ENCODE results near the gene DTL. TPM values are rescaled to one million over a fixed set of nuclear protein-coding genes. Genes with fewer than 3 reads are reported as not detected.

DTL gene
- total RNA-seq, 2 experiments from 2014 or later, result 59.6 to 60.7 TPM

DNA sequence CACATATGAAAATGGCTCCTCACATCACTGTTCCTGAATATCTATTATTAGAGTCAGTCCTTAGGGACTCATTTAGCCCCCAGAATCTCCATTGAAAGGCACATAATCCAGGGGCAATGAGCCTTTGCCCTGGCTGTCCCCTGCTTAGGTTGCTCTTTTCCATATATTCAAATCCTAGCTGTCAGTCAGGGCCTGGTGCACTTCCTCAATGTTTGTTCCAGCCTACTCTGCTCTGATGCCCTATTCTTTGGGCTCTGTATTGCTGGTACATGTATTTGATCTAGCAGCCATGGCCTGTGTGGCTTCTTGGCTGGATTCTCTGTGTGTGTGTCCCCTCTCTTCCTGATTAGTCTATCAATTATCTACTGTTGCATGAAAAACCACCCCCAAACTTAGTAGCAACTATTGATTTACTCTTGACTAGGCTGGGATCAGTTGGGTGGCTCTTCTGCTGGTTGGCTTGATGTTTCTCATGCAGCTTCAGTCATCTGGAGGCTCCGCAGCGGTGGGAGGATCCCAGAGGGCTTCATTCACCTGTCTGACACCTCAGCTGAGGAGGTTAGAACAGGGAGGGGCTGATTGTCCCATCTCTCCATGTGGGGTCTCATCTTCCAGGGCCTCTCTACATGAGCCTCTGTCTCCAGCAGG is 107.5 kb downstream of the DTL start:
- H3K36me3 Mint-ChIP-seq (ENCODE audit: low read depth), result peaks cover 9% of the 10 kb centered on the region
- H3K9me3 Mint-ChIP-seq, result no peaks in the 10 kb centered on the region
- CTCF ChIA-PET, result no interaction called here
- H3K4me1 Mint-ChIP-seq, result no peaks in the 10 kb centered on the region
- H3K27ac Mint-ChIP-seq, result no peak overlapping the region
- no peaks in the 10 kb centered on the region for H3K27me3 Mint-ChIP-seq
- POLR2A ChIA-PET, result no interaction called here
- H3K4me3 Mint-ChIP-seq, result no peak overlapping the region
- DNase-seq, result no peak

DNA sequence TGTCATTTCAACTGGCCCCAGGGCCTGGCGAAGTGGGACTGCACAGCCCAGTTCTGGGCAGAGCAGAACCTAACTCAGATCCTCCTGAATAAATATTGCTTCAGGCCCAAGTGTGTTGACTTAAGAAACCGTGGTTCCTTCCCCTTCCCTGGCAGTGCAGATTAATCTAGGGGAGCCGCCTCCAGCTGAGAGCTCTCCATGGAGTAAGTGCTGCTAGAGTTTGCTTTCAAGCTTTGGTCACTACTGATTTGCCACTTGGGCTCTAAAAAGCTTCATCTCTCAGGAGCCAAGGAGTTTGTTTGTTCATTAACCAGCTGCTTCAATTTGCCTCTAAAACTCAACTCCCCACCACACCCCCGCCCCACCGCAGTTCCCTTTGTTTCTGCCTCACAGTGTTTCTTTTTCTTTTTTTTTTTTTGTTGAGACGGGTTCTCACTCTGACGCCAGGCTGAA is 112.1 kb downstream of the DTL start:
- ChIA-PET POLR2A (no interaction called here), CTCF (no interaction called here)
- Mint-ChIP-seq H3K4me1 (no peaks in the 10 kb centered on the region), H3K36me3 (ENCODE audit: low read depth) (peaks cover 4% of the 10 kb centered on the region), H3K27me3 (no peaks in the 10 kb centered on the region), H3K9me3 (no peaks in the 10 kb centered on the region), H3K4me3 (no peak overlapping the region), H3K27ac (no peak overlapping the region)
- no peak for DNase-seq

DNA sequence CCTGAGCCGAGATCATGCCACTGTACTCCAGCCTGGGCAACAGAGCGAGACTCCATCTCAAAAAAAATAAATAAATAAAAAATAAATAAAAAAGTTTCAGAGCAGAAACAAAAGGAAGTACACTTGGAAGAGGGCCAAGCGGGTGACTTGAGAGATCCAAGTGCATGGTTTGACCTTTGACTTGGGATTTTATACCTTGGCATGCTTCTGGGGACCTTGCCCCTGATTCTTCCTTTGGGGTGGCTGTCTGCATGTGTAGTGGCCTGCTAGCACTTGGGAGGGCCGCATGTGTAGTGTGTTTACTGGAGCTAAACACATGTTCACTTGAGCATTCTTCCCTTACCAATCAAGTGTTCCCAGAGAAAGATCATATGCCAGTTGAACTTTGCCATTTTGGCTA is 114.0 kb downstream of the DTL start:
- no peak overlapping the region for H3K4me3 Mint-ChIP-seq
- no peaks in the 10 kb centered on the region for H3K4me1 Mint-ChIP-seq
- POLR2A ChIA-PET, result no interaction called here
- no peak for DNase-seq
- no peak overlapping the region for H3K27ac Mint-ChIP-seq
- no peaks in the 10 kb centered on the region for H3K36me3 Mint-ChIP-seq (ENCODE audit: low read depth)
- H3K9me3 Mint-ChIP-seq, result no peaks in the 10 kb centered on the region
- CTCF ChIA-PET, result no interaction called here
- H3K27me3 Mint-ChIP-seq, result no peaks in the 10 kb centered on the region

DNA sequence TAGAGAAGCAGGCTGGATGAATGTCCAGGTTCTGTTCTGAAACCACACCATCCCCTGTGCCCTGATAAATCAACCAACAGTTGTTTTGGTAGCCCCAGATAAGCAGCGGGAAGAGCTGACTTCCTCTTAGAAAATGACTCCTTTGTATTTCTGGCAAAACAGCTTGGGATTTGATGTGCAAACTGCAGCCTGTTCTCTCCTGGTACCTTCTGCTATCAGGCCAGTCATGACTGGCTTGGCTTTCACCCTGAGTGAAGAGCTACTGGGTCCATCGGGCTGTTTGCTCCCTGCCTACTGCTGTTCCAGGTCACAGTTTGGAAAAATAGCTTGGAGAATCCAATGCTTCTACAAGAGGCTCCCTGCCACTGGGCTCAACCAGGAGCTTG is 116.8 kb downstream of the DTL start:
- Mint-ChIP-seq H3K4me1 (no peaks in the 10 kb centered on the region), H3K9me3 (no peaks in the 10 kb centered on the region), H3K27ac (no peak overlapping the region), H3K36me3 (ENCODE audit: low read depth) (no peaks in the 10 kb centered on the region), H3K27me3 (no peaks in the 10 kb centered on the region), H3K4me3 (no peak overlapping the region)
- no peak for DNase-seq
- ChIA-PET CTCF (interaction anchor here (0.8 to 1.2 kb wide), 3 partner anchors 18 to 304 kb away, joined by 3 to 4 read pairs (median 3); no protein-coding TSS in a partner anchor), POLR2A (interaction anchor here (1.7 kb wide), 1 partner anchor 33 kb away, joined by 3 read pairs; no protein-coding TSS in a partner anchor)

DNA sequence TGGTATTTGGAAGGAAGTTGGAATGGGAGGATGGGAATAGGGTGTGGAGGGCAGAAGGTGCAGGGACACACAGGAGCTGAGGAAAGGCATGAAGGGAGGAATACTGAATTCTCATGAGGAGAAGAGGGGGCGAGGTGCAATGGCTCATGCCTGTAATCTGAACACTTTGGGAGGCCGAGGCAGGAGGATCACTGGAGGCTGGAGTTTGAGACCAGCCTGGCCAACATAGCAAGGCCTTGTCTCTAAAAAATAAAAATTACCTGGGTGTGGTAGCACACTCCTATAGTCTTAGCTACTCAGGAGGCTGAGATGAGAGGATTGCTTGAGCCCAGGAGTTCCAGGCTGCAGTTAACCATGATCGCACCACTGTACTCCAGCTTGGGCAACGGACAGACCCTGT is 117.3 kb downstream of the DTL start:
- Mint-ChIP-seq H3K4me3 (no peak overlapping the region), H3K36me3 (ENCODE audit: low read depth) (no peaks in the 10 kb centered on the region), H3K27me3 (no peaks in the 10 kb centered on the region), H3K4me1 (no peaks in the 10 kb centered on the region), H3K27ac (no peak overlapping the region), H3K9me3 (no peaks in the 10 kb centered on the region)
- ChIA-PET POLR2A (interaction anchor here (1.7 kb wide), 1 partner anchor 32 kb away, joined by 3 read pairs; no protein-coding TSS in a partner anchor), CTCF (interaction anchor here (0.7 kb wide), 1 partner anchor 303 kb away, joined by 3 read pairs; no protein-coding TSS in a partner anchor)
- no peak for DNase-seq

DNA sequence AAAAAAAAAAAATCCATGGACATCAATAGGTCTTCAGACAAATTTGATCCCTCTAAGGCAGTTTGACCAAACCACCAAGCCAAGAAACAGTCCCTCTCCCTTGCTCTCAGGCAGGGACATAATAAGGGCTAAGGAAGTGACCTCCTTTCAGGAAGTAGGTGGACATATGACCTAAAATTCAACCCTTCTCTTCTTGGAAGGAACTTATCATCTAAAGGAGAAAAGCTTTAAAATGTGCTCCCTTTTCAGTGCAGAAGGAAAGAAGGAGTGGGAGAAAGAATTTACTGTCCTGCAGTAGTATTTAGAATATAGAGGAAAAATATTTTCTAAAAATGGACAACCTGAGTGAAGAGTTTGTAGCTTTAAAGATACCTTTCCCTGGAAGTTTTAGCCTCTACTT is 118.1 kb downstream of the DTL start:
- Mint-ChIP-seq H3K4me1 (no peaks in the 10 kb centered on the region), H3K4me3 (no peak overlapping the region), H3K9me3 (no peaks in the 10 kb centered on the region), H3K27ac (no peak overlapping the region), H3K27me3 (no peaks in the 10 kb centered on the region), H3K36me3 (ENCODE audit: low read depth) (no peaks in the 10 kb centered on the region)
- POLR2A ChIA-PET, result interaction anchor here (0.6 to 1.7 kb wide), 2 partner anchors 32 to 418 kb away, joined by 3 read pairs; no protein-coding TSS in a partner anchor
- no peak for DNase-seq
- CTCF ChIA-PET, result interaction anchor here (0.9 kb wide), 1 partner anchor 14 kb away, joined by 3 read pairs; no protein-coding TSS in a partner anchor

Other genes with a start within 250 kb of the DTL start
- gene LPGAT1, start 205.0 kb upstream of the DTL start, total RNA-seq, result 10 to 100 TPM; 52.6 to 55.2 TPM
- gene INTS7, start 191 bp upstream of the DTL start, total RNA-seq, result 10 to 100 TPM; 28.4 to 28.8 TPM
- 10 to 100 TPM; 65.9 to 67.0 TPM for gene PPP2R5A, start 249.7 kb downstream of the DTL start, total RNA-seq